Gastrocnemius medialis (tissue), 4 donors: ENCODE results near the gene NF2. TPM values are rescaled to one million over a fixed set of nuclear protein-coding genes. Genes with fewer than 3 reads are reported as not detected.

ENCODE experiments used
- ATAC-seq, 2 donors: fragments of 150-250 bp; one replicate each; pipeline ENCODE4 v1.9.1; 2016
- DNase-seq, 2 donors: peaks; one replicate each; pipeline ENCODE4 v3.0.0-alpha.2; 2019
- H3K27ac ChIP-seq, 4 donors: fragments of 200-600 bp; sonication (generic); 1 replicate in 1 of 4; 2 replicates in 3 of 4; pipeline ENCODE4 v1.5.1; 2016 to 2018; ENCODE audit warnings: mild to moderate bottlenecking in 2 of 4, moderate library complexity in 1 of 4
- H3K27me3 ChIP-seq, 3 donors: fragments of 200-600 bp; sonication (generic) in 2 of 3; 1 replicate in 1 of 3; 2 replicates in 2 of 3; pipeline versions ENCODE4 v1.5.1 to v1.6.0; 2016 to 2019; ENCODE audit warnings: mild to moderate bottlenecking in 1 of 3, moderate library complexity in 1 of 3
- H3K36me3 ChIP-seq, 2 donors: fragments of 200-600 bp; sonication (generic) in 1 of 2; one replicate each; pipeline ENCODE4 v1.5.1; 2017 to 2018
- H3K4me1 ChIP-seq, 2 donors: fragments of 200-600 bp; sonication (generic) in 1 of 2; one replicate each; pipeline ENCODE4 v1.5.1; 2016 to 2017; ENCODE audit warnings: mild to moderate bottlenecking in 2 of 2
- H3K4me3 ChIP-seq, 4 donors: fragments of 200-600 bp; sonication (generic) in 3 of 4; 1 replicate in 1 of 4; 2 replicates in 3 of 4; pipeline ENCODE4 v1.5.1; 2016 to 2019; ENCODE audit warnings: mild to moderate bottlenecking in 2 of 4
- H3K9me3 ChIP-seq, 3 donors: fragments of 200-600 bp; sonication (generic) in 2 of 3; 1 replicate in 1 of 3; 2 replicates in 2 of 3; pipeline ENCODE4 v1.5.1; 2016 to 2019
- POLR2A ChIP-seq, 2 donors: fragments of 450-650 bp; IDR thresholded peaks; one replicate each; pipeline ENCODE4 v1.6.1; 2017; ENCODE audit warnings: antibody characterized with exemption in 2 of 2, mild to moderate bottlenecking in 2 of 2, moderate library complexity in 2 of 2
- in situ Hi-C, 4 donors: fragments of 200-750 bp; cut with MboI; loops; one replicate each; pipeline versions ENCODE4 v1.15.0 to v1.8.0; 2017; ENCODE audit warnings: low sequenced_read_pairs in 4 of 4
- intact Hi-C: fragments of 100-400 bp; cut with DNase I; formaldehyde crosslinking; loops from one replicate; pipeline ENCODE4 v1.15.1; 2023; ENCODE audit warnings: low total_unique reads
- total RNA-seq, 4 donors: library from RNA; depleted of rRNA; stranded (reverse); fragments of >200 nt; gene quantifications; one replicate each; pipeline versions ENCODE4 v1.1.0 to v1.2.3, GENCODE V29; 2016
- TF ChIP-seq, protein P1 (sequence below), 5 experiments: fragments of 450-650 bp in 3 of 5; fragments of 200-600 bp in 2 of 5; sonication (generic) in 2 of 5; IDR thresholded peaks in 4 of 5; conservative IDR thresholded peaks in 1 of 5; 1 replicate in 4 of 5; 2 replicates in 1 of 5; pipeline ENCODE4 v1.5.1; 2016 to 2019; ENCODE audit warnings: antibody characterized with exemption in 5 of 5, mild to moderate bottlenecking in 3 of 5, moderate library complexity in 3 of 5

Gene NF2
- total RNA-seq, 4 donors from 2014 or later, result 34.7 to 66.3 (median 48.2) TPM

DNA sequence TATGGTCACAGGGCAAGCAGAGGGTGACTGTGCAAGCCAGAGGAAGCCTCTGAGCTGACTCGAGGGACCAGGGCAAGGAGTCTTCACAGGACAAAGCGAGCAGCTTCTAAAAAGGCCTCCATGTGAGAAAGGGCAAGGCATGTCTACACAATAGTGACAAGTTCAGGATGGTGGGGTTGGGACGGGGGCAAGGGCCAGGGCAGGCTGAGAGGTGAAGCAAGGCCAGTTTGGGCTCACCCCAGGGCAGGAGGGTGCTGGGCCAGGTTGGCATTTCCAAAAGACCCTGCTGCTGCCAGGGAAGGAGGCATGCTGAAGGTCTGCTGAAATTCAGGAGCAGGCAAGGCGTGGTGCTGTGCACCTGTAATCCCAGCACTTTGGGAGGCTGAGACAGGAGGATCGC lies 104.0 kb downstream of the NF2 start:
- TF ChIP-seq, protein P1, sequence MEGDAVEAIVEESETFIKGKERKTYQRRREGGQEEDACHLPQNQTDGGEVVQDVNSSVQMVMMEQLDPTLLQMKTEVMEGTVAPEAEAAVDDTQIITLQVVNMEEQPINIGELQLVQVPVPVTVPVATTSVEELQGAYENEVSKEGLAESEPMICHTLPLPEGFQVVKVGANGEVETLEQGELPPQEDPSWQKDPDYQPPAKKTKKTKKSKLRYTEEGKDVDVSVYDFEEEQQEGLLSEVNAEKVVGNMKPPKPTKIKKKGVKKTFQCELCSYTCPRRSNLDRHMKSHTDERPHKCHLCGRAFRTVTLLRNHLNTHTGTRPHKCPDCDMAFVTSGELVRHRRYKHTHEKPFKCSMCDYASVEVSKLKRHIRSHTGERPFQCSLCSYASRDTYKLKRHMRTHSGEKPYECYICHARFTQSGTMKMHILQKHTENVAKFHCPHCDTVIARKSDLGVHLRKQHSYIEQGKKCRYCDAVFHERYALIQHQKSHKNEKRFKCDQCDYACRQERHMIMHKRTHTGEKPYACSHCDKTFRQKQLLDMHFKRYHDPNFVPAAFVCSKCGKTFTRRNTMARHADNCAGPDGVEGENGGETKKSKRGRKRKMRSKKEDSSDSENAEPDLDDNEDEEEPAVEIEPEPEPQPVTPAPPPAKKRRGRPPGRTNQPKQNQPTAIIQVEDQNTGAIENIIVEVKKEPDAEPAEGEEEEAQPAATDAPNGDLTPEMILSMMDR (IDR thresholded peaks at IDR 0.05 in 4 of 5, conservative IDR thresholded peaks at IDR 0.05 in 1 of 5), result no peak
- no peak for TF ChIP-seq POLR2A (IDR thresholded peaks at IDR 0.05)
- Histone ChIP-seq H3K4me1 (peaks cover 19 to 22% of the 10 kb centered on the region in 2 donors), H3K27me3 (no peaks in the 10 kb centered on the region), H3K27ac (no peak overlapping the region), H3K9me3 (no peaks in the 10 kb centered on the region), H3K36me3 (no peaks in the 10 kb centered on the region), H3K4me3 (no peak overlapping the region)
- intact Hi-C loops, result no loop called here
- in situ Hi-C loops, result no loop called here
- no peak for DNase-seq
- ATAC-seq, result no peak

DNA sequence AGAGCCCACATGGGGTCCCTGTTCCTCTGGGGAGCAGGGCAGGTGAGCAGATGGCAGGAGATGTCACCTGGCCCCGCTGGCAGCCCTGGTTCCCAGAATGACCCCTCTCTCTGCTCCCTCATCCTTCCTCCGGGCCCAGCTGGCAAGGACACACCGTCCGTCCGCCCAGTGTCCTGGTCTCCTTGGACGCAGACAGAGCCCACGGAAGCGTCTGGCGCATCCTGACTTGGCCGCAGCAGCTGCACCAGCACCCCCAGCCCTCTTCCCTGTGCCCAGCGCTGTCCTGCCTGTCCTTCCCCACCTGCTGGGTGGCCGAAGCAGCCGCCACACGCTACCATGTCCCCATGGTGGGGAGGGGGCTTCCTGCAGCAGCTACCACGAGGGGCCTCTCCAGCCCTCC lies 106.8 kb downstream of the NF2 start:
- no peak for TF ChIP-seq POLR2A (IDR thresholded peaks at IDR 0.05)
- TF ChIP-seq, protein P1 (IDR thresholded peaks at IDR 0.05 in 4 of 5, conservative IDR thresholded peaks at IDR 0.05 in 1 of 5), result no peak
- no peaks in the 10 kb centered on the region for H3K27me3 ChIP-seq
- ATAC-seq, result peak in 1 of 2 donors; percentile 4
- H3K4me3 ChIP-seq, result no peak overlapping the region
- H3K36me3 ChIP-seq, result no peaks in the 10 kb centered on the region
- in situ Hi-C loops (no loop called here), intact Hi-C loops (no loop called here)
- H3K4me1 ChIP-seq, result peaks cover 9 to 11% of the 10 kb centered on the region in 2 donors
- DNase-seq, result no peak
- H3K27ac ChIP-seq, result no peak overlapping the region
- H3K9me3 ChIP-seq, result no peaks in the 10 kb centered on the region

DNA sequence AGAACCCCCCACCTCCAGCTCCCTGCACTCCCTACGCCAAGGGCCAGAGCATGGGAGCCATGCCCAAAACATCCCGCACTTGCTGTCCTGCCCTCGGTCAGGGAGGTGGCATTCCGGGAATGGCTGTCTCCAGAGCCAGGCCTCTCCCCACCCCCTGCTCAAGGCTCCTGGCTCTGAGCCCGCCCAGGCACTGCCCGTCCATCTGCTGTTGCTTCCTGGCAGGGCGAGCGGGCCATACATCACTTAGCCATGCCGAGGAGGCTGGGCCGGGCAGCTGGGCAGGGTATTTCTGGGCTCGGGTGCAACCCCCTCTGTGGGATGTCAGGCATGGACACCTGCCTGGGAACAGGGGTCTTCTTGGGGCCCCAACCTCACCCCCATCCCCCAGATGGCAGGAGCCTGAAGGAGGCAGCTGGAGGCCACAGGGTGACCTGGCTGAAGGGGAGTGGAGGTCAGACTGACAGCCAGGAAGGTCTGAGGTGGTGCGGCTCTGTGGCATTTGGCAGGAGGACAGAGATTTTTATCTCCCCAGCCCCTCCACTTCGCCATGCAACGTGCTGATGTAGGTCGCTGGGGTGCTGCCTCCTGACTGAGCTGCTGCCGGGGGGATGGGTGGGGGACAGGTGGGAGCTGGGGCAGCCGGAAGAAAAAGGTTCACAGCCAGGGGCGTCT lies 107.6 kb downstream of the NF2 start:
- Histone ChIP-seq H3K36me3 (no peaks in the 10 kb centered on the region), H3K4me3 (no peak overlapping the region), H3K27ac (no peak overlapping the region), H3K9me3 (no peaks in the 10 kb centered on the region), H3K27me3 (no peaks in the 10 kb centered on the region), H3K4me1 (peaks cover 9% of the 10 kb centered on the region in 2 donors)
- intact Hi-C loops (no loop called here), in situ Hi-C loops (no loop called here)
- ATAC-seq, result peak; percentile 75 to 82
- peak; percentile 61 to 73 for DNase-seq
- TF ChIP-seq POLR2A (IDR thresholded peaks at IDR 0.05), result no peak
- TF ChIP-seq, protein P1 (IDR thresholded peaks at IDR 0.05 in 4 of 5, conservative IDR thresholded peaks at IDR 0.05 in 1 of 5), result no peak

DNA sequence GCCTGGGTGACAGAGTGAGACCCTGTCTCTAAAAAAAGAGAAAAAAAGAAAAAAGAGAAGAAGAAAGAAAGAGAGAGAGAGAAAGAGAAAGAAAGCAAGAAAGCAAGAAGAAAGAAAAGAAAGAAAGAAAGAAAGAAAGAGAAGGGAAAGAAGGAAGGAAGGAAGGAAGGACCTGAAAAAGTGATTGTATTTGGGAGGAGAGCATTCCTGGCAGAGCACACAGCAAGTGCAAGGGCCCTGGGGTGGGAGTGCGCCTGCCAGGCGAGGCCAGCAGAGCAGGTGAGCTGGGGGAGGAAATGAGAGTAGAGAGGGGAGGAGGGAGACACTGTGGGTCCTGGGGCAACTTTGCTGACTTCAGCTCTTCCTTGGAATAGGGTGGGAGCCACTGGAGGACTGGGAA lies 108.7 kb downstream of the NF2 start:
- Histone ChIP-seq H3K36me3 (no peaks in the 10 kb centered on the region), H3K9me3 (no peaks in the 10 kb centered on the region), H3K27ac (no peak overlapping the region), H3K4me3 (no peak overlapping the region), H3K4me1 (peaks cover 9% of the 10 kb centered on the region in 2 donors), H3K27me3 (no peaks in the 10 kb centered on the region)
- TF ChIP-seq, protein P1 (IDR thresholded peaks at IDR 0.05 in 4 of 5, conservative IDR thresholded peaks at IDR 0.05 in 1 of 5), result no peak
- TF ChIP-seq POLR2A (IDR thresholded peaks at IDR 0.05), result no peak
- ATAC-seq (no peak), DNase-seq (no peak)
- intact Hi-C loops, result no loop called here
- in situ Hi-C loops, result no loop called here
